KMS-11 (cell line): Measurements from ENCODE around the gene MAPKAP1.
A peak's percentile ranks its signal among the peaks of the same experiment; 100 is the strongest.

ENCODE experiments used
- H2AFZ ChIP-seq: fragments of 200-600 bp; sonication (generic); 2 replicates; pipeline ENCODE4 v1.6.1; 2016; ENCODE audit warnings: antibody characterized with exemption, mixed run types, low read depth
- H3K27ac ChIP-seq: fragments of 200-600 bp; sonication (generic); 2 replicates; pipeline ENCODE4 v1.6.1; 2016; ENCODE audit warnings: mild to moderate bottlenecking, mixed run types
- H3K27me3 ChIP-seq: fragments of 200-600 bp; sonication (generic); 2 replicates; pipeline ENCODE4 v1.6.1; 2017; ENCODE audit warnings: mild to moderate bottlenecking, low read depth, mixed run types, moderate library complexity; ENCODE audit not compliant: insufficient read depth
- H3K36me3 ChIP-seq: fragments of 200-600 bp; sonication (generic); 2 replicates; pipeline ENCODE4 v1.6.1; 2017; ENCODE audit warnings: mild to moderate bottlenecking, mixed run types; ENCODE audit not compliant: insufficient read depth
- H3K4me1 ChIP-seq: fragments of 200-600 bp; sonication (generic); 2 replicates; pipeline ENCODE4 v1.6.1; 2016; ENCODE audit warnings: mild to moderate bottlenecking, low read depth, mixed run types; ENCODE audit not compliant: poor library complexity, severe bottlenecking
- H3K4me2 ChIP-seq: fragments of 200-600 bp; sonication (generic); 2 replicates; pipeline ENCODE4 v1.7.0; 2016; ENCODE audit warnings: mild to moderate bottlenecking, mixed run types
- H3K4me3 ChIP-seq: fragments of 200-600 bp; sonication (generic); IDR thresholded peaks from 2 replicates; pipeline ENCODE4 v1.6.1; 2017; ENCODE audit warnings: low read depth, low read length, mixed read lengths; ENCODE audit not compliant: insufficient read depth
- H3K79me2 ChIP-seq: fragments of 200-600 bp; sonication (generic); 2 replicates; pipeline ENCODE4 v1.6.1; 2016; ENCODE audit warnings: low read depth, mixed run types; ENCODE audit not compliant: insufficient read depth
- H3K9ac ChIP-seq: fragments of 200-600 bp; sonication (generic); 2 replicates; pipeline ENCODE4 v1.6.1; 2016; ENCODE audit warnings: mild to moderate bottlenecking, mixed run types
- H4K20me1 ChIP-seq: fragments of 200-600 bp; sonication (generic); 2 replicates; pipeline ENCODE4 v1.6.1; 2016; ENCODE audit warnings: mild to moderate bottlenecking, mixed run types; ENCODE audit not compliant: insufficient read depth
- CTCF ChIP-seq: fragments of 200-600 bp; sonication (generic); conservative IDR thresholded peaks from 2 replicates; pipeline ENCODE4 v1.6.1; 2017; ENCODE audit warnings: low read depth, mild to moderate bottlenecking, antibody characterized with exemption, low read length, moderate library complexity, mixed read lengths

Gene MAPKAP1

DNA sequence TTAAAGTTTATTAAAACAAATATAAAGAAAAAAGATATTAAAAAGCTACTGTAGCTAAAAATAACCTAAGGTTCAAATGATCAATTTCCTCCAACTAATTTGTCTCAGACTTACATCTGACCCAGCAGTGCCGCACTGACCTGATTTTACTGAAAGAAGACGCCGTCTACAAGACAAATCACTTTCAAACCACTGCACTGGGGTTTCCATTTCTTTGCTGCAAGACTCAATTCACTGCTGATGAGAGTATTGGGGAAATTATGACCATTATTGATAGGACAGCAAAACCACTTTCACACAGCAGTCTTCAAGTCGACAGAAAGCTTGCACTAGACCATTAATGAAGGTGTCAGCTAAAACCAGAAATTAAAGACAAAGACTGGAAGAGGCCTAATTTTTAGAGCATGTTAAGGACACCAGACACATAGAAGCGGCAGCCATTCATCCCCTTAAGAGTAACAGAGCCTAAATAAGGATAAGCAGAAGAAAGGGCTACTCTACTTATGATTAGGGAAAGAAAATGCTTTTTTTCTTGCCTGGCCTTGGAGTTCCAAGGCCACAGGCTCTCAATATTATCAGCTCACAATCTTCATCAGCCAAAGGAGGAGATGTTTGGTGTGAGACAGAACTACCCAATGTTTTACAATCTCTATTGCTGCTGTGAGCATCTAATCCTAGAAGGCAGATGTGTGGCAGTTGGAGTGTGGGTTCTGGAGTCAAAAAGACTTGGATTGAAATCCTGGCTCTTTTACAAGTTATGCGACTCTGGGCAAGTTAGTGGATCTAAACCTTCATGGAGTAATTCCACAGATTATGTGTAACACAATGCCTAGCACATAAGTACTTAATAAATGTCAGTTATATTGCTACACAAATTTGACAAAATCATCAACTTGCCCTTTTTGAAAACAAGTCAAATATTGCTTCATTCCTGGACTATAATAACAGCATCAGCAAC is 190.7 kb downstream of the MAPKAP1 start:
- Histone ChIP-seq H4K20me1 (no peaks in the 10 kb centered on the region), H3K4me2 (no peak overlapping the region), H3K27me3 (no peaks in the 10 kb centered on the region), H3K4me3 (no peak overlapping the region), H3K79me2 (no peaks in the 10 kb centered on the region), H3K4me1 (peaks cover 25% of the 10 kb centered on the region), H3K36me3 (no peaks in the 10 kb centered on the region), H3K27ac (no peak overlapping the region), H2AFZ (no peak overlapping the region), H3K9ac (no peak overlapping the region)
- no peak for TF ChIP-seq CTCF

GRCh38 chr9:125515281-125515680 is 191.7 kb downstream of the MAPKAP1 start:
- Histone ChIP-seq H3K4me3 (no peak overlapping the region), H3K27me3 (no peaks in the 10 kb centered on the region), H3K27ac (no peak overlapping the region), H3K4me2 (no peak overlapping the region), H3K79me2 (no peaks in the 10 kb centered on the region), H2AFZ (no peak overlapping the region), H4K20me1 (no peaks in the 10 kb centered on the region), H3K4me1 (peaks cover 25% of the 10 kb centered on the region), H3K36me3 (no peaks in the 10 kb centered on the region), H3K9ac (no peak overlapping the region)
- no peak for TF ChIP-seq CTCF

DNA sequence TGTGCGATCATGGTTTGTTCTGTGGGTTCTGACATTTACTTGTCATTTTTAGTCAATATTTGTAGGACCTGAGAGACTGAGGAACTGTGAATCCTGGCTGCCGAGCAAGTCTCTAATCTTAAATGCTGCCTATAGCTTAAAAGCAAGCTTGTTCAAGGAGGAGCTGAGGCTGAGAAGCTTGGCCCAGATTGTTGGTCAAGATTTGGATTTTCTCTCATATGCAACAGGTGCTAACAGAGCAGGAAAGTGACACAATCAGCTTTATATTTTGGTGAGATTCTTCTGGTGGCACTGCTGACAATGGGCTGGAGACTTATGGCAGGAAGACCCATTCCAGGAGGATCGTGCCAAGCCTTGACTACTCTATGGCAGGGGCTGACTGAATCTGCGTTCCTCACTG is 192.5 kb downstream of the MAPKAP1 start:
- no peak for TF ChIP-seq CTCF
- H3K36me3 ChIP-seq = no peaks in the 10 kb centered on the region
- H3K79me2 ChIP-seq = no peaks in the 10 kb centered on the region
- peak overlapping the region; percentile 95; the same call in 1 of the 2 replicates for H3K4me2 ChIP-seq
- peak overlapping the region; percentile 87 for H3K27ac ChIP-seq
- H3K9ac ChIP-seq = peak overlapping the region; percentile 70; the same call in 1 of the 2 replicates
- no peaks in the 10 kb centered on the region for H4K20me1 ChIP-seq
- H3K27me3 ChIP-seq = no peaks in the 10 kb centered on the region
- H3K4me3 ChIP-seq = no peak overlapping the region
- peaks cover 25% of the 10 kb centered on the region for H3K4me1 ChIP-seq
- H2AFZ ChIP-seq = peak overlapping the region; percentile 62; the same call in 1 of the 2 replicates

- H3K27ac ChIP-seq = peak overlapping the region; percentile 87
- no peaks in the 10 kb centered on the region for H4K20me1 ChIP-seq
- TF ChIP-seq CTCF = no peak
- H3K27me3 ChIP-seq = no peaks in the 10 kb centered on the region
- H3K36me3 ChIP-seq = no peaks in the 10 kb centered on the region
- peak overlapping the region; percentile 62 for H2AFZ ChIP-seq
- peak overlapping the region; percentile 95 for H3K4me2 ChIP-seq
- no peak overlapping the region for H3K4me3 ChIP-seq
- peaks cover 25% of the 10 kb centered on the region for H3K4me1 ChIP-seq
- peak overlapping the region; percentile 70 for H3K9ac ChIP-seq
- H3K79me2 ChIP-seq = no peaks in the 10 kb centered on the region
Observed at GRCh38 chr9:125513668-125514413, 193.2 kb downstream of the MAPKAP1 start.
